GM12878 (cell line): ENCODE data around the gene A3GALT2. TPM values are rescaled to one million over a fixed set of nuclear protein-coding genes. Genes with fewer than 3 reads are reported as not detected.

ENCODE experiments used
- ATAC-seq: fragments of 200-7000 bp; cut with Tn5 transposase; 3 replicates; pipeline ENCODE4 v1.9.1; 2020; ENCODE audit warnings: mild to moderate bottlenecking, moderate library complexity
- BruUV-seq: library from RNA; stranded (reverse); fragments of 400-500 nt; replicated peaks from 2 replicates; lab custom pipeline; 2021; lab: Mats Ljungman, UMichigan
- CTCF ChIA-PET: fragments of 300-600 bp; sonication (Branson Sonifier 250); formaldehyde crosslinking; extraction: SDS; loops from one replicate; lab custom pipeline; 2021; ENCODE audit warnings: inconsistent platforms; lab: Yijun Ruan, JAX
- POLR2A ChIA-PET: fragments of 350-600 bp; formaldehyde crosslinking; extraction: SDS; loops from one replicate; lab custom pipeline; 2021; ENCODE audit warnings: inconsistent platforms; lab: Charles Lee
- RAD21 ChIA-PET: fragments of 300-600 bp; sonication (Branson Sonifier 250); formaldehyde crosslinking; loops from one replicate; lab custom pipeline; 2023; ENCODE audit warnings: antibody characterized with exemption; ENCODE audit not compliant: unreplicated experiment; lab: Charles Lee
- SMC1A ChIA-PET: fragments of 300-600 bp; sonication (Branson Sonifier 250); formaldehyde crosslinking; loops from one replicate; lab custom pipeline; 2023; ENCODE audit not compliant: unreplicated experiment, uncharacterized antibody; lab: Charles Lee
- DNase-seq: peaks from one replicate; pipeline ENCODE4 v3.0.0-alpha.2; 2011; ENCODE audit warnings: low read depth, low spot score
- FAIRE-seq: peaks from 3 replicates; lab custom pipeline; 2011; peaks lifted over from hg19 to GRCh38; lab: Jason Lieb, UNC
- H2AFZ ChIP-seq: 2 replicates; pipeline ENCODE4 v1.6.0; 2011; ENCODE audit warnings: low read depth, low read length, control low read depth; ENCODE audit not compliant: control insufficient read depth
- H3K27ac ChIP-seq: 2 replicates; pipeline ENCODE4 v1.5.1; 2011; ENCODE audit warnings: control low read depth; ENCODE audit not compliant: control insufficient read depth, insufficient read depth
- H3K27me3 ChIP-seq, 2 experiments: replicated peaks in 1 of 2; 2 replicates each; pipeline versions ENCODE4 v1.6.0 to v1.6.1; 2011; ENCODE audit warnings: low read length in 1 of 2; ENCODE audit not compliant: control insufficient read depth in 2 of 2, insufficient read depth in 2 of 2
- H3K36me3 ChIP-seq, 2 experiments: 2 replicates each; pipeline ENCODE4 v1.5.1; 2011; ENCODE audit warnings: low read length in 1 of 2; ENCODE audit not compliant: control insufficient read depth in 2 of 2, insufficient read depth in 2 of 2
- H3K4me1 ChIP-seq: 2 replicates; pipeline ENCODE4 v1.6.1; 2011; ENCODE audit warnings: mild to moderate bottlenecking, low read length, moderate library complexity, mixed read lengths; ENCODE audit not compliant: control insufficient read depth, insufficient read depth
- H3K4me2 ChIP-seq: 2 replicates; pipeline ENCODE4 v1.6.0; 2011; ENCODE audit warnings: control low read depth; ENCODE audit not compliant: control insufficient read depth, insufficient read depth
- H3K4me3 ChIP-seq: fragments of 200-600 bp; sonication (generic); 2 replicates; pipeline ENCODE4 v1.5.1; 2016
- H3K79me2 ChIP-seq: 2 replicates; pipeline ENCODE4 v1.6.0; 2011; ENCODE audit warnings: low read length; ENCODE audit not compliant: control insufficient read depth, insufficient read depth
- H3K9ac ChIP-seq: 2 replicates; pipeline ENCODE4 v1.8.0; 2011; ENCODE audit warnings: low read length, control low read depth, mixed read lengths; ENCODE audit not compliant: control insufficient read depth, insufficient read depth
- H3K9me3 ChIP-seq: replicated peaks from 3 replicates; pipeline ENCODE4 v1.5.1; 2011; ENCODE audit warnings: mild to moderate bottlenecking, low read length; ENCODE audit not compliant: control insufficient read depth, insufficient read depth
- H4K20me1 ChIP-seq: 2 replicates; pipeline ENCODE4 v1.6.0; 2011; ENCODE audit not compliant: control insufficient read depth, insufficient read depth
- EZH2 ChIP-seq: IDR thresholded peaks from 2 replicates; pipeline ENCODE4 v1.6.1; 2012; ENCODE audit warnings: low read depth, mild to moderate bottlenecking, control low read depth, inconsistent platforms, low read length, borderline replicate concordance; ENCODE audit not compliant: control insufficient read depth
- JUNB ChIP-seq: IDR thresholded peaks from 2 replicates; pipeline ENCODE4 v1.6.1; 2016; ENCODE audit warnings: antibody characterized with exemption, mild to moderate bottlenecking
- KAT2A ChIP-seq: conservative IDR thresholded peaks from 2 replicates; pipeline ENCODE4 v1.6.1; 2011; ENCODE audit warnings: low read depth, low read length; ENCODE audit not compliant: control insufficient read depth
- LARP7 ChIP-seq: fragments of 450-650 bp; IDR thresholded peaks from 2 replicates; pipeline ENCODE4 v1.6.1; 2017; ENCODE audit warnings: mild to moderate bottlenecking
- MTA3 ChIP-seq: IDR thresholded peaks from 2 replicates; pipeline ENCODE4 v1.6.1; 2012; ENCODE audit warnings: low read length, inconsistent platforms, borderline replicate concordance
- NR2C1 ChIP-seq: fragments of 450-650 bp; IDR thresholded peaks from 2 replicates; pipeline ENCODE4 v1.6.1; 2017; ENCODE audit warnings: antibody characterized with exemption, mild to moderate bottlenecking, moderate library complexity
- PKNOX1 ChIP-seq: fragments of 450-650 bp; IDR thresholded peaks from 2 replicates; pipeline ENCODE4 v1.6.1; 2016; ENCODE audit warnings: mild to moderate bottlenecking
- POLR2A ChIP-seq: IDR thresholded peaks from 2 replicates; pipeline ENCODE4 v1.6.1; 2011; ENCODE audit warnings: low read depth, mild to moderate bottlenecking, low read length
- RBBP5 ChIP-seq: fragments of 200-600 bp; sonication (generic); conservative IDR thresholded peaks from 2 replicates; pipeline ENCODE4 v1.6.1; 2016
- RELA ChIP-seq: fragments of 450-650 bp; IDR thresholded peaks from 2 replicates; pipeline ENCODE4 v1.8.0; 2014; ENCODE audit warnings: borderline replicate concordance; ENCODE audit not compliant: partially characterized antibody
- SMARCA5 ChIP-seq: fragments of 450-650 bp; IDR thresholded peaks from 2 replicates; pipeline ENCODE4 v1.6.1; 2017; ENCODE audit warnings: mild to moderate bottlenecking
- SUPT20H ChIP-seq: IDR thresholded peaks from 2 replicates; pipeline ENCODE4 v1.6.1; 2011; ENCODE audit warnings: low read depth, mild to moderate bottlenecking, low read length, moderate library complexity, borderline replicate concordance; ENCODE audit not compliant: control insufficient read depth
- USF2 ChIP-seq: IDR thresholded peaks from 2 replicates; pipeline ENCODE4 v1.6.1; 2011; ENCODE audit warnings: low read depth, low read length, improper control_type of control experiment, borderline replicate concordance
- ZBED1 ChIP-seq: IDR thresholded peaks from 2 replicates; pipeline ENCODE4 v1.6.1; 2016; ENCODE audit warnings: borderline replicate concordance
- ZBTB11 ChIP-seq: fragments of 450-650 bp; formaldehyde crosslinking; IDR thresholded peaks from 2 replicates; pipeline ENCODE4 v1.5.0; 2022; ENCODE audit warnings: mild to moderate bottlenecking, missing genetic modification characterization
- ZBTB33 ChIP-seq: fragments of 450-650 bp; IDR thresholded peaks from 2 replicates; pipeline ENCODE4 v1.6.1; 2017; ENCODE audit warnings: mild to moderate bottlenecking
- WGBS: methylation state at CpG from one replicate; pipeline ENCODE4 v1.1.6; 2016; ENCODE audit warnings: low lambda C conversion rate; ENCODE audit not compliant: insufficient replicate concordance, insufficient coverage; ENCODE audit errors: missing lambda C conversion rate; 5-methylcytosine and 5-hydroxymethylcytosine counted together
- in situ Hi-C: fragments of 300-500 bp; cut with MboI; formaldehyde crosslinking; loops from 9 replicates; pipeline ENCODE4 v1.14.3; 2018; ENCODE audit warnings: mixed read lengths
- intact Hi-C: fragments of 100-400 bp; cut with micrococcal nuclease; formaldehyde crosslinking; loops from one replicate; pipeline ENCODE4 v1.14.2; 2022; ENCODE audit not compliant: unreplicated experiment
- polyA plus RNA-seq, 11 experiments: library from polyadenylated mRNA; depleted of rRNA in 4 of 11; unstranded in 6 of 11; stranded (reverse) in 5 of 11; fragments of >200 nt; fragmentation: Nextera tagmentation in 4 of 11; fragmentation: Illumina TruSeq in 1 of 11; extraction: Ambion mirVana in 4 of 11; extraction: Trizol in 1 of 11; gene quantifications; 1 replicate in 1 of 11; 2 replicates in 10 of 11; pipeline versions ENCODE4 v1.2.1 to v1.2.3, GENCODE V29; 2011 to 2016; ENCODE audit warnings: inconsistent platforms in 2 of 11, missing spikeins in 2 of 11, low read depth in 1 of 11
- total RNA-seq, 4 experiments: library from RNA; depleted of rRNA in 3 of 4; stranded (reverse); fragments of >200 nt in 3 of 4; fragmentation: Illumina TruSeq in 1 of 4; extraction: Trizol in 1 of 4; gene quantifications; 2 replicates each; pipeline versions ENCODE4 v1.2.1 to v1.2.3, GENCODE V29; 2013 to 2021

A3GALT2 gene
- total and polyA plus RNA-seq, 10 of the 15 experiments (the other 5 are each of a cell fraction or from before 2014, with no cell fraction given) = not detected

- Histone ChIP-seq H4K20me1 (no peaks in the 10 kb centered on the region), H3K4me1 (no peaks in the 10 kb centered on the region), H3K27me3 (no peaks in the 10 kb centered on the region), H3K9me3 (no peaks in the 10 kb centered on the region), H3K79me2 (no peaks in the 10 kb centered on the region), H3K4me3 (no peak overlapping the region), H2AFZ (no peak overlapping the region), H3K4me2 (no peak overlapping the region), H3K27ac (no peak overlapping the region), H3K9ac (no peak overlapping the region), H3K36me3 (no peaks in the 10 kb centered on the region)
- ChIA-PET RAD21 (no interaction called here), CTCF (interaction anchor here (2.8 kb wide), 1 partner anchor 97 kb away, joined by 12 read pairs; no protein-coding TSS in a partner anchor), SMC1A (interaction anchor here (1.3 to 2.4 kb wide), 2 partner anchors 63 to 112 kb away, joined by 3 to 10 read pairs; no protein-coding TSS in a partner anchor), POLR2A (no interaction called here)
- FAIRE-seq = no peak
- WGBS = 55% methylated on average over 3 of the region's 3 CpGs
- no peak for DNase-seq
- no TSS peak for BruUV-seq
- ATAC-seq = no peak
- in situ Hi-C loops = no loop called here
- intact Hi-C loops = no loop called here
- TF ChIP-seq RBBP5 (no peak), MTA3 (no peak), USF2 (no peak), LARP7 (no peak), EZH2 (no peak), ZBTB11 (no peak), ZBED1 (no peak), NR2C1 (no peak), ZBTB33 (no peak), KAT2A (no peak), JUNB (no peak), RELA (no peak), SMARCA5 (no peak), SUPT20H (no peak), POLR2A (no peak), PKNOX1 (no peak)
Observed at GRCh38 chr1:33358795-33359503, 38.1 kb upstream of the A3GALT2 start.
